HUES6 (cell line): ENCODE measurements around the gene SLC29A3.

Experiments used
- H3K27ac ChIP-seq: 2 replicates; pipeline ENCODE4 v1.7.0; 2013; ENCODE audit warnings: low read depth, mild to moderate bottlenecking, low read length, inconsistent platforms
- H3K27me3 ChIP-seq: 2 replicates; pipeline ENCODE4 v1.6.1; 2013; ENCODE audit warnings: low read length; ENCODE audit not compliant: control insufficient read depth, insufficient read depth
- H3K36me3 ChIP-seq: 2 replicates; pipeline ENCODE4 v1.6.1; 2013; ENCODE audit warnings: low read length; ENCODE audit not compliant: control insufficient read depth, insufficient read depth
- H3K4me1 ChIP-seq: 2 replicates; pipeline ENCODE4 v1.6.1; 2013; ENCODE audit warnings: low read length; ENCODE audit not compliant: control insufficient read depth, insufficient read depth
- H3K4me3 ChIP-seq: 2 replicates; pipeline ENCODE4 v1.5.1; 2013; ENCODE audit warnings: low read depth, low read length
- H3K9ac ChIP-seq: one replicate; pipeline ENCODE4 v1.6.1; 2013; ENCODE audit warnings: mild to moderate bottlenecking, low read length
- H3K9me3 ChIP-seq: 2 replicates; pipeline ENCODE4 v1.6.1; 2013; ENCODE audit warnings: low read depth, low read length; ENCODE audit not compliant: control insufficient read depth, insufficient read depth

Gene SLC29A3

DNA sequence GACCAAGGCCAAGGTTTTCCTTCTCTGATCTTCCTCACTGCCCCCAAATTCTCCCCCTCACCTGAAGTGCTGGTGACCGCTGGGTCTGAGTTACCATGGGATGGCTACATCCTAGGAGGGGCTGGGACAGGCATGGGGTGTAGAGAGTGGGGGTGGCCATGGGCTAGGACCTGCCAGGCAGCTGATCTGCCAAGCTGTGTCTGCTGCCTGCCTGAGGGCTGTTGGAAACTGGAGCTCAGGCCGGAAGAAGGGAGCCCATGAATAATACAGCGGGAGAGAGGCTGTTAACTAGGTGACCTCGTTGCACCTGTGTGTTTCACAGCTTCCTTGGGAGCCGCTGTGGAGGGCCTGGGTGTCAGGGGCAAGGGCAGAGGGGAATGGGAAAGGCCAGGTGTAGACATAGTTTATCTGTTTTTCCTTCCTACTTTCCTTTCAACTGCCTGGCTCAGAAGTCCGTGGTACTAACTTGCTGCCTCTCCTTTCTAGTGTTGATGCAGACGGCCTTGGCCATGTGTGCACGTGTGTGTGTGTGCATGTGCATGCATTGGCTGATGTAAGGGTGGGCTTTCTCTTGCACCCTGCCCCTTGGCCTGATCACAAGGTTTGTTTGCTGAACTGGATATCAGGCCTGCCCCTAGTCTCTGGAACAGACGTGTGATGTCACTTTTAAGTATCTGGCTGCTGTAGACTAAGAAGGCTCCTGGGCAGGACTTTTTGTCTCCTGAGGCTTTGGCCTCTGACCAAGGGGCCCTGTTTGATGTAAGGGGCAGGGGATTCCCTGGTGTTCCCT, 89.6 kb downstream of the SLC29A3 start:
- H3K27me3 ChIP-seq, result no peaks in the 10 kb centered on the region
- no peak overlapping the region for H3K9ac ChIP-seq
- no peaks in the 10 kb centered on the region for H3K36me3 ChIP-seq
- no peak overlapping the region for H3K27ac ChIP-seq
- peaks cover 13% of the 10 kb centered on the region; the same call in 1 of the 2 replicates for H3K4me1 ChIP-seq
- no peak overlapping the region for H3K4me3 ChIP-seq
- peaks cover 6% of the 10 kb centered on the region; the same call in 1 of the 2 replicates for H3K9me3 ChIP-seq

DNA sequence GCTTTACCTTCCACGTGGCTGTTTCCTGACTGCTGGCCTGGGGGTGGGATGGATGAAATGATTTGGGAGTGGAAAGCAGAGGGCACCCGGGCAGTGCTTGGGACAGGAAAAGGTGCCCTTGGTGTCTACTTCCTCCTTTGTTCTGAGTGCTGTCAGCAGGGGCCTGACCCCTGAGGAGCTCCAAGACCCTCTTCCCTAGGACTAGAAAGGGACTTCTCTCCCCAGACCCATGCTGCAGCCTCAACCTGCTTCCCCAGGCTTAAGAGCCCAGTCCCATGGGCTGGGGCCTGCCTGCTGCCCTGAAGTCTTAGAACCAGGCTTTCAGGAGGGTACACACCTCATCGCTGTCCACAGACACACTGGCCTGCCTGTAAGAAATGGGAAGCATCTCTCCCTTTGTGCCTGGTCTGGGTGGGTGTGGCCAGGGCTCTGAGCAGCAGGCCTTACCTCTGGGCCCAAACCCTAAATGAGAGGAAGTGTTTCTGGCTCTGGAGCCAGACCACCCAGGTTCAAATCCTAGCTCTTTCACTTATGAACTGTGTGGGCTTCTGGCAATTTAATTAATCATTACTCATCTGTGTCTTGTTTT, 90.6 kb downstream of the SLC29A3 start:
- Histone ChIP-seq H3K36me3 (no peaks in the 10 kb centered on the region), H3K4me1 (peaks cover 10% of the 10 kb centered on the region; the same call in 1 of the 2 replicates), H3K27ac (no peak overlapping the region), H3K9ac (no peak overlapping the region), H3K27me3 (no peaks in the 10 kb centered on the region), H3K9me3 (peaks cover 6% of the 10 kb centered on the region; the same call in 1 of the 2 replicates), H3K4me3 (no peak overlapping the region)
